HCT116 (cell line): Measurements from ENCODE around the gene ALPL. TPM values are rescaled to one million over a fixed set of nuclear protein-coding genes. Genes with fewer than 3 reads are reported as not detected.

Experiments used
- ATAC-seq: fragments of 200-7000 bp; cut with Tn5 transposase; 2 replicates; pipeline ENCODE4 v1.9.1; 2020; ENCODE audit warnings: mild to moderate bottlenecking, moderate library complexity
- BruUV-seq: library from RNA; stranded (reverse); fragments of 400-500 nt; replicated peaks from 2 replicates; lab custom pipeline; 2021; lab: Mats Ljungman, UMichigan
- CTCF ChIA-PET: fragments of 300-600 bp; sonication (Branson Sonifier 250); formaldehyde crosslinking; loops from one replicate; lab custom pipeline; 2021; ENCODE audit warnings: antibody characterized with exemption; lab: Charles Lee
- POLR2A ChIA-PET: fragments of 300-600, 350-600 bp; sonication (Branson Sonifier 250); formaldehyde crosslinking; loops from one replicate; lab custom pipeline; 2021; ENCODE audit warnings: antibody characterized with exemption; lab: Charles Lee
- RAD21 ChIA-PET, 2 experiments: fragments of 300-600 bp; sonication (Branson Sonifier 250); formaldehyde crosslinking; loops; one replicate each; lab custom pipeline; 2023; ENCODE audit warnings: low total read pairs in 2 of 2; ENCODE audit not compliant: uncharacterized antibody in 2 of 2, unreplicated experiment in 2 of 2, low non-redundant PET in 1 of 2; lab: Charles Lee
- DNase-seq: peaks from one replicate; pipeline ENCODE4 v3.0.0-alpha.2; 2010; ENCODE audit warnings: low read depth, low spot score
- H2AFZ ChIP-seq: fragments of 200-600 bp; shearing (Covaris generic), sonication (generic); 2 replicates; pipeline ENCODE4 v1.6.1; 2017; ENCODE audit warnings: low read depth, mixed run types, mixed read lengths, antibody characterized with exemption, low read length; ENCODE audit not compliant: poor library complexity, severe bottlenecking
- H3K27ac ChIP-seq: 2 replicates; pipeline ENCODE4 v1.5.1; 2012; ENCODE audit warnings: low read depth, low read length
- H3K27me3 ChIP-seq: fragments of 200-600 bp; sonication (generic); 2 replicates; pipeline ENCODE4 v1.6.1; 2016; ENCODE audit warnings: mixed run types, low read length, mixed read lengths; ENCODE audit not compliant: insufficient read depth
- H3K36me3 ChIP-seq, 2 experiments: fragments of 200-500 bp in 1 of 2; fragments of 200-600 bp in 1 of 2; sonication (Bioruptor generic) in 1 of 2; sonication (generic) in 1 of 2; 2 replicates each; pipeline versions ENCODE4 v1.5.1 to v1.6.1; 2014 to 2016; ENCODE audit warnings: low read length in 2 of 2, inconsistent platforms in 1 of 2, mixed read lengths in 1 of 2, mixed run types in 1 of 2; ENCODE audit not compliant: insufficient read depth in 2 of 2, control insufficient read depth in 1 of 2
- H3K4me1 ChIP-seq, 2 experiments: fragments of 200-600 bp in 1 of 2; sonication (generic) in 1 of 2; 2 replicates each; pipeline versions ENCODE4 v1.5.1 to v1.6.1; 2012 to 2017; ENCODE audit warnings: low read length in 2 of 2, inconsistent platforms in 1 of 2, mild to moderate bottlenecking in 1 of 2, mixed read lengths in 1 of 2, mixed run types in 1 of 2, moderate library complexity in 1 of 2; ENCODE audit not compliant: insufficient read depth in 2 of 2, control insufficient read depth in 1 of 2
- H3K4me2 ChIP-seq: fragments of 200-600 bp; sonication (generic); 2 replicates; pipeline ENCODE4 v1.6.1; 2017; ENCODE audit warnings: mixed run types, low read length, mixed read lengths
- H3K4me3 ChIP-seq, 2 experiments: fragments of 200-600 bp in 1 of 2; sonication (generic) in 1 of 2; replicated peaks in 1 of 2; 2 replicates each; pipeline ENCODE4 v1.5.1; 2011 to 2016; ENCODE audit warnings: low read length in 2 of 2, control low read depth in 1 of 2, low read depth in 1 of 2, mild to moderate bottlenecking in 1 of 2, mixed read lengths in 1 of 2, mixed run types in 1 of 2
- H3K79me2 ChIP-seq: fragments of 200-600 bp; sonication (generic); 2 replicates; pipeline ENCODE4 v1.6.1; 2017; ENCODE audit warnings: mild to moderate bottlenecking, mixed run types, low read length, moderate library complexity, mixed read lengths; ENCODE audit not compliant: insufficient read depth
- H3K9ac ChIP-seq: fragments of 200-600 bp; sonication (generic); 2 replicates; pipeline ENCODE4 v1.6.1; 2016; ENCODE audit warnings: low read length, mixed read lengths
- H3K9me2 ChIP-seq: fragments of 200-600 bp; sonication (generic), shearing (Covaris generic); 2 replicates; pipeline ENCODE4 v1.6.1; 2017; ENCODE audit warnings: mixed run types, mild to moderate bottlenecking, moderate library complexity; ENCODE audit not compliant: insufficient read depth
- H3K9me3 ChIP-seq, 2 experiments: fragments of 200-500 bp in 1 of 2; fragments of 200-600 bp in 1 of 2; sonication (Bioruptor generic) in 1 of 2; sonication (generic) in 1 of 2; 2 replicates each; pipeline ENCODE4 v1.6.1; 2014 to 2017; ENCODE audit warnings: low read length in 2 of 2, mixed read lengths in 2 of 2, inconsistent platforms in 1 of 2, low read depth in 1 of 2, mild to moderate bottlenecking in 1 of 2, mixed run types in 1 of 2, moderate library complexity in 1 of 2; ENCODE audit not compliant: control insufficient read depth in 1 of 2, insufficient read depth in 1 of 2
- H4K20me1 ChIP-seq: fragments of 200-600 bp; sonication (generic), shearing (Covaris generic); 2 replicates; pipeline ENCODE4 v1.6.1; 2017; ENCODE audit warnings: mixed run types, mild to moderate bottlenecking, moderate library complexity; ENCODE audit not compliant: insufficient read depth
- ELF1 ChIP-seq: IDR thresholded peaks from 2 replicates; pipeline ENCODE4 v1.6.1; 2012; ENCODE audit warnings: low read depth, borderline replicate concordance
- EZH2phosphoT487 ChIP-seq: fragments of 200-600 bp; IDR thresholded peaks from 2 replicates; pipeline ENCODE4 v1.6.1; 2018; ENCODE audit warnings: antibody characterized with exemption, borderline replicate concordance
- MAX ChIP-seq: IDR thresholded peaks from 2 replicates; pipeline ENCODE4 v1.6.1; 2012
- POLR2A ChIP-seq: IDR thresholded peaks from 2 replicates; pipeline ENCODE4 v1.7.0; 2011; ENCODE audit warnings: borderline replicate concordance; ENCODE audit not compliant: insufficient read depth, insufficient read length; ENCODE audit errors: extremely low read depth
- TCF7L2 ChIP-seq: IDR thresholded peaks from 2 replicates; pipeline ENCODE4 v1.7.0; 2011; ENCODE audit warnings: borderline replicate concordance, inconsistent platforms; ENCODE audit not compliant: insufficient read depth, insufficient read length; ENCODE audit errors: extremely low read depth
- ZFX ChIP-seq: fragments of 450-650 bp; IDR thresholded peaks from 2 replicates; pipeline ENCODE4 v1.6.1; 2017
- intact Hi-C: fragments of 100-400 bp; cut with micrococcal nuclease; formaldehyde crosslinking; loops from 2 replicates; pipeline ENCODE4 v1.10.0; 2022
- total RNA-seq: library from RNA; stranded (reverse); gene quantifications from one replicate; pipeline ENCODE4 v1.2.1, GENCODE V29; 2021; ENCODE audit not compliant: unreplicated experiment

Gene ALPL
- total RNA-seq, 1 experiment from 2014 or later = 0.61 TPM

GRCh38 chr1:21620496-21620895, 111.3 kb downstream of the ALPL start:
- no peak overlapping the region for H3K27ac ChIP-seq
- H2AFZ ChIP-seq = no peak overlapping the region
- ChIA-PET CTCF (no interaction called here), POLR2A (no interaction called here), RAD21 (no interaction called here)
- TF ChIP-seq POLR2A = no peak
- DNase-seq (no peak), ATAC-seq (no peak)
- H3K4me1 ChIP-seq = peaks cover 9 to 21% of the 10 kb centered on the region in 2 experiments; a peak in 3 of 4 replicates
- no peaks in the 10 kb centered on the region for H3K9me3 ChIP-seq
- no peaks in the 10 kb centered on the region for H3K9me2 ChIP-seq
- no peaks in the 10 kb centered on the region for H4K20me1 ChIP-seq
- TSS peak; percentile 26 for BruUV-seq
- no peaks in the 10 kb centered on the region for H3K79me2 ChIP-seq
- intact Hi-C loops = no loop called here
- no peak overlapping the region for H3K9ac ChIP-seq
- no peak overlapping the region for H3K4me3 ChIP-seq
- no peak overlapping the region for H3K4me2 ChIP-seq
- H3K36me3 ChIP-seq = no peaks in the 10 kb centered on the region
- no peaks in the 10 kb centered on the region for H3K27me3 ChIP-seq

DNA sequence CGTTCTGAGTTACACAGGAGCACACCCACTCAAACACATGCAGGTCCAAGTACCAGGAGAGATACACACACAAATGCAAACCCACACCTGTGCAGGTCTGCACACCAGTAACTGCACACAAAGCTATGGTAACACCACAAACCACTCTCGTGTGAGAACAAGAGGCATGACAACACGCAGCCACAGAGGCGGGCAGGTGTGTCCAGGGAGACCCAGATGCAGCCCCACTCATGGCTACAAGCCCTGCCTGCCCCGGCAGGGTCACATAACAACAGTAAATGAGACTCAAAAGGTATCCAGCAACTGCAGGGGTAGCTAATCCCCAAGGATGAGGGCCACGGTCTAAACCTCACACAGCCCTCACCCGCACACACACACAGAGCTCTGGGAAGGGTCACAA, 111.8 kb downstream of the ALPL start:
- Histone ChIP-seq H3K4me3 (no peak overlapping the region), H4K20me1 (no peaks in the 10 kb centered on the region), H3K4me2 (peak overlapping the region; percentile 80; the same call in 1 of the 2 replicates), H3K4me1 (peaks cover 9 to 21% of the 10 kb centered on the region in 2 experiments; a peak in 3 of 4 replicates), H3K9me3 (no peaks in the 10 kb centered on the region), H3K9me2 (no peaks in the 10 kb centered on the region), H3K79me2 (no peaks in the 10 kb centered on the region), H3K27ac (no peak overlapping the region), H3K36me3 (no peaks in the 10 kb centered on the region), H3K27me3 (no peaks in the 10 kb centered on the region), H3K9ac (no peak overlapping the region), H2AFZ (no peak overlapping the region)
- DNase-seq = no peak
- ChIA-PET POLR2A (no interaction called here), RAD21 (no interaction called here), CTCF (no interaction called here)
- ATAC-seq = no peak
- intact Hi-C loops = no loop called here
- TF ChIP-seq ZFX (no peak), ELF1 (no peak), MAX (no peak), EZH2phosphoT487 (no peak), TCF7L2 (no peak)
- BruUV-seq = no TSS peak
